ENCODE results near the gene SLC52A3. TPM values are rescaled to one million over a fixed set of nuclear protein-coding genes. Genes with fewer than 3 reads are reported as not detected.
"Not testable (repeated sequence)": the region's sequence is repeated elsewhere in the genome, so short reads cannot be mapped to it uniquely, and the experiment has no call there.

Gene SLC52A3
- polyA plus RNA-seq (2012; ENCODE audit: insufficient read depth, insufficient read length, low read depth): not detected

DNA sequence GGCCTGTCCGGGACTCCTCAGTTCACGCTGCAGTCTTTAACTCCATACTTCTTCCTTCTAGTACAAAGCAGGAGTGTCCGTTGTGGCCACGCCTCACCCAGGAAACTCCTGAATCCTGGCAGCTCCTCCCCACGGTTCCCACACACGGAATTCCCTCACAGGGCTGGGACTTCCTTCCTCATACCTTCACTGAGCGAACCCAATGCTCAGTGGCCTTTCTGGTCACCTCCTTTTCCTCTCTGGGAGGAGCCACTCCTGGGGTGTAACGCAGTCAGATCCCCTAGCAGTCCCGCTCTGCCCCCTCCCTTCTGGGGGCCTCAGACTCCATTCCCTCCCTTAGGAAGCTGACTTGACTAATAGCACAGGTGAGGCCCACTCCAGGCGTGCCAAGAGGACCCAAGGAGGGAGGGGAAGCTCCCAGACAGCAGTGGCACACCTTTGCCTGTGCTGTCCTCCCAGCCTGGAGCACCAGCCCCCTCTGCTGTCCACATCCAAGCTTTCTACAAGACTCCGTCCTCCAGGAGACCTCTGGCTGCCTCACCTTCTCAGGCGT, at the start of gene SLC52A3:
SLC52A3 (minus strand) TSS at position 75 of the 553 bp plus-strand sequence. CDS start 2,726 bp downstream, outside the sequence.
- Histone ChIP-seq H3K27me3 (no peaks in the 10 kb centered on the region), H3K36me3 (no peaks in the 10 kb centered on the region), H3K4me1 (no peaks in the 10 kb centered on the region), H3K4me3 (ENCODE audit: low read depth, low read length) (no peak within 1 kb of the TSS), H3K9me3 (no peaks in the 10 kb centered on the region)
- TF ChIP-seq, protein P1, sequence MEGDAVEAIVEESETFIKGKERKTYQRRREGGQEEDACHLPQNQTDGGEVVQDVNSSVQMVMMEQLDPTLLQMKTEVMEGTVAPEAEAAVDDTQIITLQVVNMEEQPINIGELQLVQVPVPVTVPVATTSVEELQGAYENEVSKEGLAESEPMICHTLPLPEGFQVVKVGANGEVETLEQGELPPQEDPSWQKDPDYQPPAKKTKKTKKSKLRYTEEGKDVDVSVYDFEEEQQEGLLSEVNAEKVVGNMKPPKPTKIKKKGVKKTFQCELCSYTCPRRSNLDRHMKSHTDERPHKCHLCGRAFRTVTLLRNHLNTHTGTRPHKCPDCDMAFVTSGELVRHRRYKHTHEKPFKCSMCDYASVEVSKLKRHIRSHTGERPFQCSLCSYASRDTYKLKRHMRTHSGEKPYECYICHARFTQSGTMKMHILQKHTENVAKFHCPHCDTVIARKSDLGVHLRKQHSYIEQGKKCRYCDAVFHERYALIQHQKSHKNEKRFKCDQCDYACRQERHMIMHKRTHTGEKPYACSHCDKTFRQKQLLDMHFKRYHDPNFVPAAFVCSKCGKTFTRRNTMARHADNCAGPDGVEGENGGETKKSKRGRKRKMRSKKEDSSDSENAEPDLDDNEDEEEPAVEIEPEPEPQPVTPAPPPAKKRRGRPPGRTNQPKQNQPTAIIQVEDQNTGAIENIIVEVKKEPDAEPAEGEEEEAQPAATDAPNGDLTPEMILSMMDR (IDR thresholded peaks at IDR 0.05; ENCODE audit: low read depth, low read length): peak; percentile 32
- DNase-seq: no peak

DNA sequence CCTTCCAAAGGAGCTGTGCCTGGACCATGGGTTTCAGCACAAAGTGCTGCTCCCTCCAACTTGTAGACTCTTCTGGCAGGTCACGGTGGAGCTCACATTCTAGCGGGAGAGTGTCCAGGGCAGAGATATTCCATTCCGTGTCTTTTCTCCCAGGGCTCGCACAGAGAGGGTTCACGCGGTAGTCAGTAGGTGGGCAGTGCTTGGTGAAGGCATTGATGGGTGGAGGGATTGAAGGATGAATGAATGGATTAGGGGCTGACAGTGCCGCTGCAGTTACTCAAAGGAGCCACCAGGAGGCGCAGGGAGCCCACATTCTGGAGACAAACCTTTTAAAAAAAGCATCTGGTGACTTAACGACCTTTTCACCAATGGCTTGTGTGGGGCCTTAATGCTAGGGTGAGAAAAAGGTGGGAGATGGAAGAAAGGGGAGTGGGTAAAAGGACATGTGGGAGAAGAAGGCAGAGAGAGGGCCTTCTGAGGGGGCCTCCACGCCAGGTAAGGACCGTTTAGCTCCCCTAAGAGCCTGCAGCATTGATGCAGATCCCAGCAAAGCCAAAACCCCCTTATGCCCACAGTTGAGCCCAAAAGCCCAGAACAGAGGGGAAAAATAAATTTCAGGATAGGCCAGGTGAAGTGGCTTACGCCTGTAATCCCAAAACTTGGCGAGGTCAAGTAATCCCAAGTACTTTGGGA, 47.8 kb upstream of the SLC52A3 start:
- Histone ChIP-seq H3K36me3 (no peaks in the 10 kb centered on the region), H3K27me3 (no peaks in the 10 kb centered on the region), H3K9me3 (no peaks in the 10 kb centered on the region), H3K4me1 (no peaks in the 10 kb centered on the region), H3K4me3 (ENCODE audit: low read depth, low read length) (no peak overlapping the region)
- peak; percentile 43 for DNase-seq
- TF ChIP-seq, protein P1 (IDR thresholded peaks at IDR 0.05; ENCODE audit: low read depth, low read length): peak; percentile 87

DNA sequence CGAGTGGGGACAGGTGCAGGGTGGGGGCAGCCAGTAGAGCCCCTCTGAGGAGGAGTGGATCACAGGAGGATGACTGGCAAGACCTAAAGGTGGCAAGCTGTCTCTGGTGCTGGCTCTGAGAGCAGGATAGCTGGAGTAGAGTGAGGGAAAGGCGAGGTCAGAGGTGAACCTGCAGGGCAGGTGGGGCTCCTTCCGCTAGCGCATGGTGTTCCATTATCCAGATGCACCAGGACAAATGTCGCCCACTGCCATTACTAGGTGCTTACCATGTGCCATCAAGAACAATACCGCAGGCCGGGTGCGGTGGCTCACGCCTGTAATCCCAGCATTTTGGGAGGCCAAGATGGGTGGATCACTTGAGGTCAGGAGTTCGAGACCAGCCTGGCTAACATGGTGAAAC, 46.9 kb upstream of the SLC52A3 start:
- H3K27me3 ChIP-seq: no peaks in the 10 kb centered on the region
- DNase-seq: no peak
- TF ChIP-seq, protein P1 (IDR thresholded peaks at IDR 0.05; ENCODE audit: low read depth, low read length): no peak
- H3K4me3 ChIP-seq (ENCODE audit: low read depth, low read length): no peak overlapping the region
- H3K9me3 ChIP-seq: no peaks in the 10 kb centered on the region
- H3K36me3 ChIP-seq: no peaks in the 10 kb centered on the region
- no peaks in the 10 kb centered on the region for H3K4me1 ChIP-seq

- Histone ChIP-seq H3K36me3 (no peaks in the 10 kb centered on the region), H3K27me3 (no peaks in the 10 kb centered on the region), H3K4me1 (no peaks in the 10 kb centered on the region), H3K9me3 (no peaks in the 10 kb centered on the region), H3K4me3 (ENCODE audit: low read depth, low read length) (no peak overlapping the region)
- TF ChIP-seq, protein P1 (IDR thresholded peaks at IDR 0.05; ENCODE audit: low read depth, low read length): no peak
- no peak for DNase-seq
Observed at GRCh38 chr20:813390-813789, 45.1 kb upstream of the SLC52A3 start.

- not testable (repeated sequence) for H3K36me3 ChIP-seq; H3K4me3 ChIP-seq (ENCODE audit: low read depth, low read length); DNase-seq; H3K27me3 ChIP-seq; H3K9me3 ChIP-seq; H3K4me1 ChIP-seq
Observed at GRCh38 chr20:812435-812814, 44.1 kb upstream of the SLC52A3 start.

- H3K4me1 ChIP-seq; H3K4me3 ChIP-seq (ENCODE audit: low read depth, low read length); H3K27me3 ChIP-seq; DNase-seq; H3K36me3 ChIP-seq; H3K9me3 ChIP-seq: not testable (repeated sequence)
Observed at GRCh38 chr20:811776-812434, 43.6 kb upstream of the SLC52A3 start.

- DNase-seq: no peak
- Histone ChIP-seq H3K4me3 (ENCODE audit: low read depth, low read length) (no peak overlapping the region), H3K27me3 (no peaks in the 10 kb centered on the region), H3K36me3 (no peaks in the 10 kb centered on the region), H3K9me3 (no peaks in the 10 kb centered on the region), H3K4me1 (no peaks in the 10 kb centered on the region)
- TF ChIP-seq, protein P1 (IDR thresholded peaks at IDR 0.05; ENCODE audit: low read depth, low read length): no peak
Observed at GRCh38 chr20:805713-806112, 37.4 kb upstream of the SLC52A3 start.

Measured in BE2C (cell line).